Heart left ventricle (tissue), 16 donors: Measurements from ENCODE around the gene MTOR. TPM values are rescaled to one million over a fixed set of nuclear protein-coding genes. Genes with fewer than 3 reads are reported as not detected.

Experiments
- ATAC-seq, 4 donors: fragments of 200-7000 bp; cut with Tn5 transposase; one replicate each; pipeline ENCODE4 v1.9.1; 2020 to 2022; ENCODE audit warnings: moderate library complexity in 4 of 4, mild to moderate bottlenecking in 3 of 4, moderate number of reproducible peaks in 1 of 4
- DNase-seq, 5 donors: peaks; one replicate each; pipeline ENCODE4 v3.0.0-alpha.2; 2020
- H3K27ac ChIP-seq, 12 donors: fragments of 200-600 bp; sonication (generic) in 4 of 12; one replicate each; pipeline versions ENCODE4 v1.5.0 to v1.8.0; 2016 to 2022; ENCODE audit warnings: mild to moderate bottlenecking in 2 of 12
- H3K27me3 ChIP-seq, 9 donors: fragments of 200-600 bp; sonication (generic) in 2 of 9; one replicate each; pipeline versions ENCODE4 v1.5.1 to v1.8.0; 2016 to 2022; ENCODE audit warnings: mild to moderate bottlenecking in 3 of 9
- H3K36me3 ChIP-seq, 9 donors: fragments of 200-600 bp; sonication (generic) in 2 of 9; one replicate each; pipeline versions ENCODE4 v1.5.0 to v1.8.0; 2018 to 2022; ENCODE audit warnings: mild to moderate bottlenecking in 2 of 9
- H3K4me1 ChIP-seq, 12 donors: fragments of 200-600 bp; sonication (generic) in 4 of 12; one replicate each; pipeline versions ENCODE4 v1.5.0 to v1.8.0; 2016 to 2022; ENCODE audit warnings: mild to moderate bottlenecking in 3 of 12
- H3K4me3 ChIP-seq, 12 donors: fragments of 200-600 bp; sonication (generic) in 4 of 12; one replicate each; pipeline versions ENCODE4 v1.5.0 to v1.8.0; 2017 to 2022; ENCODE audit warnings: mild to moderate bottlenecking in 9 of 12, moderate library complexity in 4 of 12
- H3K9me3 ChIP-seq, 12 donors: fragments of 200-600 bp; sonication (generic) in 4 of 12; one replicate each; pipeline versions ENCODE4 v1.5.0 to v1.8.0; 2016 to 2022; ENCODE audit warnings: mild to moderate bottlenecking in 1 of 12
- POLR2A ChIP-seq, 2 donors: fragments of 450-650 bp; IDR thresholded peaks; one replicate each; pipeline ENCODE4 v1.6.1; 2017; ENCODE audit warnings: antibody characterized with exemption in 2 of 2, mild to moderate bottlenecking in 2 of 2, moderate library complexity in 2 of 2
- WGBS, 4 donors: extraction: QIAGEN DNeasy Blood & Tissue Kit in 2 of 4; methylation state at CpG; one replicate each; pipeline versions ENCODE4 v1.1.5 to v1.1.7; 2013 to 2018; 5-methylcytosine and 5-hydroxymethylcytosine counted together
- intact Hi-C, 10 donors: fragments of 100-400 bp; cut with DNase I; formaldehyde crosslinking; loops; one replicate each; pipeline versions ENCODE4 v1.11.1 to v1.14.2; 2022
- polyA plus RNA-seq, 2 donors: library from polyadenylated mRNA; stranded (reverse); fragments of 200-250 nt; gene quantifications; one replicate each; pipeline ENCODE4 v1.2.3, GENCODE V29; 2013
- total RNA-seq, 9 donors: library from RNA; depleted of rRNA in 2 of 9; stranded (reverse); fragments of >200 nt in 2 of 9; fragmentation: NEBNext Ultra II Directional in 3 of 9; extraction: Animal tissue kit (Norgen Biotek cat#: 25700) in 3 of 9; gene quantifications; one replicate each; pipeline versions ENCODE4 v1.1.0 to v1.2.4, GENCODE V29; 2016 to 2023
- TF ChIP-seq, protein P1 (sequence below), 12 donors: fragments of 200-600 bp; sonication (generic) in 4 of 12; IDR thresholded peaks; one replicate each; pipeline versions ENCODE4 v1.5.0 to v1.8.0; 2018 to 2022; ENCODE audit warnings: antibody characterized with exemption in 12 of 12, mild to moderate bottlenecking in 5 of 12
- donor health status: ischemic (EF 13 %, LVEDD 7.1; RV severe dilation, severe dysfunction).
- donor health status: healthy with polysubstance abuse.
- donor health status: DM: no; HTN: yes; CAD: no.
- donor health status: DM: no; HTN: no; CAD: no.
- donor health status: ischemic (EF 25% LVEDD 6.9; RV normal size, moderate dysfunction).
- donor health status: ischemic (EF 25% LVEDD 5.7; RV mildly dilated, moderate dysfunction).
- donor health status: healthy.
- donor health status: DM: yes; HTN: yes; CAD: no.
- donor health status: ischemic (EF 35%, LVEDD 5.7; RV mildly dilated, moderate dysfunction).
- donor health status: nonischemic (EF 11% LVEDD 7.7; RV severe dilation, severe dysfunction).
- donor health status: DM: yes; HTN: yes; CAD: no.
- donor health status: PGD.
- donor health status: ischemic (EF 29% LVEDD 5.4; RV normal size, mild dysfunction).
- donor health status: nonischemic (EF 23%, LVEDD 6.1; RV moderate dilation, normal function).

Gene MTOR
- total and polyA plus RNA-seq, 11 donors = 17.4 to 43.6 (median 36.7) TPM

DNA sequence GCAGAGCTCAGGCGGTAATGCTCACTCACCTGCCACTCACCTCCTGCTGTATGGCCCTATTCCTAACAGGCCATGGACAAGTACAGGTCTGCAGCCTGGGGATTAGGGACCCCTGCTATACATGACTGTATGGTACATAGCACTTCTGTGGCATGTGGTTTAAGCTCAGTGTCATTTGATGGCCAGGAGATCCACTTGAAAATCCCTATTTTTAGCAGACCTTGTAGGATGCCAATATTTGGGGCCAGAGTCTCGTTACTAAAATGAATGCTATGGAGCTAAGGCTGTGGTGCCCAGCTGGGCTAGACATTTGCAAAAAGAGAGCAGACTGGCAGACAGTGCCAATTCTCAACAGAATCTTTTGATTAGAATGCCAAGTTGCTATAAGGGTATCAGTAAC lies 74.9 kb downstream of the MTOR start:
- no peak for TF ChIP-seq POLR2A (IDR thresholded peaks at IDR 0.05)
- TF ChIP-seq, protein P1, sequence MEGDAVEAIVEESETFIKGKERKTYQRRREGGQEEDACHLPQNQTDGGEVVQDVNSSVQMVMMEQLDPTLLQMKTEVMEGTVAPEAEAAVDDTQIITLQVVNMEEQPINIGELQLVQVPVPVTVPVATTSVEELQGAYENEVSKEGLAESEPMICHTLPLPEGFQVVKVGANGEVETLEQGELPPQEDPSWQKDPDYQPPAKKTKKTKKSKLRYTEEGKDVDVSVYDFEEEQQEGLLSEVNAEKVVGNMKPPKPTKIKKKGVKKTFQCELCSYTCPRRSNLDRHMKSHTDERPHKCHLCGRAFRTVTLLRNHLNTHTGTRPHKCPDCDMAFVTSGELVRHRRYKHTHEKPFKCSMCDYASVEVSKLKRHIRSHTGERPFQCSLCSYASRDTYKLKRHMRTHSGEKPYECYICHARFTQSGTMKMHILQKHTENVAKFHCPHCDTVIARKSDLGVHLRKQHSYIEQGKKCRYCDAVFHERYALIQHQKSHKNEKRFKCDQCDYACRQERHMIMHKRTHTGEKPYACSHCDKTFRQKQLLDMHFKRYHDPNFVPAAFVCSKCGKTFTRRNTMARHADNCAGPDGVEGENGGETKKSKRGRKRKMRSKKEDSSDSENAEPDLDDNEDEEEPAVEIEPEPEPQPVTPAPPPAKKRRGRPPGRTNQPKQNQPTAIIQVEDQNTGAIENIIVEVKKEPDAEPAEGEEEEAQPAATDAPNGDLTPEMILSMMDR (IDR thresholded peaks at IDR 0.05) = no peak
- H3K36me3 ChIP-seq = peaks cover 0 to 70% (median 53%) of the 10 kb centered on the region in 9 donors
- DNase-seq = no peak
- no peak overlapping the region for H3K4me3 ChIP-seq
- intact Hi-C loops = no loop called here
- peak; percentile 35 to 56 (median 42) for ATAC-seq
- peaks cover 0 to 30% (median 14%) of the 10 kb centered on the region in 12 donors for H3K4me1 ChIP-seq
- 50 to 63% (median 54%) methylated on average over 2 of the region's 2 CpGs for WGBS, 4 donors
- peak overlapping the region in 3 of 12 donors; percentile 13 to 32 (median 15) for H3K27ac ChIP-seq
- no peaks in the 10 kb centered on the region for H3K9me3 ChIP-seq
- no peaks in the 10 kb centered on the region for H3K27me3 ChIP-seq

DNA sequence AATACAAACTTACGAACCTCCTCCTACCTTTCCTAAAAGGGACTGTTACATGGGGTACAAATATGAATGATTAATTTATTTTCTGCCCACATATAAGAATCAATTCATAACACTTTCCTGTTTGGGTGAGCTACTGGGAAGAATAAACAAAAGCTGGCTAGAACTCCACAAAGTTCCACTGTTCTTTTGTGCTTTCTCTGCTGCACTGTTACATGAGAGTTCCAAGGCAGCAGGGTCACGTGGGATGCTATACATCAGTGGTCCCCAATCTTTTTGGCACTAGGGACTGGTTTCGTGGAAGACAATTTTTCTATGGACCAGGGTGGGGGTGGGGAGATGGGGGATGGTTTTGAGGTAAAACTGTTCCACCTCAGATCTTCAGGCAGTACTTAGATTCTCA lies 75.4 kb downstream of the MTOR start:
- Histone ChIP-seq H3K27ac (no peak overlapping the region), H3K9me3 (no peaks in the 10 kb centered on the region), H3K36me3 (peaks cover 0 to 75% (median 50%) of the 10 kb centered on the region in 9 donors), H3K4me3 (no peak overlapping the region), H3K27me3 (no peaks in the 10 kb centered on the region), H3K4me1 (peaks cover 0 to 30% (median 14%) of the 10 kb centered on the region in 12 donors)
- 90 to 95% (median 91%) methylated on average over 3 of the region's 3 CpGs for WGBS, 4 donors
- no peak for DNase-seq
- ATAC-seq = no peak
- intact Hi-C loops = no loop called here
- TF ChIP-seq, protein P1 (IDR thresholded peaks at IDR 0.05) = no peak
- TF ChIP-seq POLR2A (IDR thresholded peaks at IDR 0.05) = no peak

DNA sequence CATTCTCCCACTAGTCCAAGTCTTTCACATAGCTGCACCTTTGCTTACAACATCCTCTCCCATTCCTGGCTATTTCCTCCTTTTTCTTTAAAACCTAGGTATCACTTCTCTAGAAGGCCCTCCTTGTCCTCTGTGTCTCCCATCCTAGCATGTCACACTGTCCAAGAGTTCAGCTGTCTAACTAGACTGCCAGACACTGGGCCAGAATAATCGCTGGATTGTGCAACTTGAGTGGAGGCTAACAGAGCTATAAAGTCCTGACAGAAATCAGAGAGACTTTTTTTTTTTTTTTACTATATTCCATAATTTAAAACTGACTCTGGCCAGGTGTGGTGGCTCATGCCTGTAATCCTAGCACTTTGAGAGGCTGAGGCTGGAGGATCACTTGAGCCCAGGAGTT lies 77.4 kb downstream of the MTOR start:
- Histone ChIP-seq H3K4me3 (no peak overlapping the region), H3K4me1 (peaks cover 0 to 31% (median 14%) of the 10 kb centered on the region in 12 donors), H3K27me3 (no peaks in the 10 kb centered on the region), H3K27ac (no peak overlapping the region), H3K9me3 (no peaks in the 10 kb centered on the region), H3K36me3 (peaks cover 0 to 69% (median 41%) of the 10 kb centered on the region in 9 donors)
- 79 to 89% (median 84%) methylated on average over 1 of the region's 1 CpG for WGBS, 4 donors
- intact Hi-C loops = no loop called here
- no peak for ATAC-seq
- TF ChIP-seq, protein P1 (IDR thresholded peaks at IDR 0.05) = no peak
- TF ChIP-seq POLR2A (IDR thresholded peaks at IDR 0.05) = no peak
- DNase-seq = no peak

DNA sequence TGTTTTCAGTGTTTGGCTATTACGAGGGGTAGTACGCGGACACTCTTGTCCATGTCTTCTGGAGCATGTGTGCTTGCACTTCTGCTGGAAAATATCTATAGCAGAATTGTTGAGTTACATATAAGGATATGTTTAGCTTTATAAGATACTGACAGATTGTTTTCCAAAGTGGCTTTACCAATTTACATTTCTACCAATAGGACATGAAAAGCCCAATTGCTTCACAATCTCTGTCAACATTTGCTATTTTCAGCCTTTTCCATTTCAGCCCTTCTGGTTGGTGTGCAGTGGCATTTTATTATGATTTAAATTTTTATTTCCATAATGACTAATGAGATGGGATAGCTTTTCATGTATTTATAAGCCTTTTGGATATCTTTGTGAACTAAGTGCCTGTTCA lies 79.5 kb downstream of the MTOR start:
- no peaks in the 10 kb centered on the region for H3K9me3 ChIP-seq
- 98 to 99% (median 99%) methylated on average over 3 of the region's 3 CpGs for WGBS, 4 donors
- intact Hi-C loops = no loop called here
- H3K36me3 ChIP-seq = peaks cover 0 to 68% (median 33%) of the 10 kb centered on the region in 9 donors
- TF ChIP-seq, protein P1 (IDR thresholded peaks at IDR 0.05) = no peak
- no peak for TF ChIP-seq POLR2A (IDR thresholded peaks at IDR 0.05)
- H3K27ac ChIP-seq = no peak overlapping the region
- DNase-seq (no peak), ATAC-seq (no peak)
- peaks cover under 1 to 33% (median 17%) of the 10 kb centered on the region in 12 donors for H3K4me1 ChIP-seq
- no peaks in the 10 kb centered on the region for H3K27me3 ChIP-seq
- H3K4me3 ChIP-seq = no peak overlapping the region
